NCI-H146 treated with DMSO at 0.1 percent for 48 hours (cell line): ENCODE data around the gene PDCD2L.
"Not testable (repeated sequence)": the region's sequence is repeated elsewhere in the genome, so short reads cannot be mapped to it uniquely, and the experiment has no call there.

Experiments used
- DNase-seq: peaks from one replicate; lab custom pipeline; 2025; ENCODE audit not compliant: unreplicated experiment; lab: John Stamatoyannopoulos, UW

PDCD2L gene

GRCh38 chr19:34404109-34404909 lies at the start of gene PDCD2L:
Gene PDCD2L, plus strand, starts transcription at chr19:34404399. Its CDS starts 32 bp downstream, at chr19:34404431.
- peak; percentile 88 for DNase-seq

GRCh38 chr19:34355201-34355600 lies 49.0 kb upstream of the PDCD2L start:
- DNase-seq = no peak

GRCh38 chr19:34356875-34357274 lies 47.3 kb upstream of the PDCD2L start:
- no peak for DNase-seq

DNA sequence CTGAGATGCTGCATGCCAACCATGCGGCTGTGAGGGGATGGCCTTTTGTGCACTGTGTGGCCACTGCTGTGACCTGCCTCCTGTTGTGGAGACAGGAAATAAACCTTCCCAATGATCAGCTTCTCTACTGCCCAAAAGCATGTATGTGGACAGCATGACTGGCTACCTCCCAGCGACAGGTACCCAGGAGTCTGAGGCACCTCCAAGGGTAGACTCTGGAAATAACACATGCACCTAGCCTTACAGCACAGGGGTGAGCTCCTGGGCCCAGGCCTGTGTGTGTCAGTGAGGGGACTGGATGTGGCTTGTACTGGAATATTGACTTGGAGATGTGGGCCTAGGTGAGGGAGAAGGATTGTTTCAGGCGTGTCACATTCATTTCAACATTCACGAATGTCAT lies 46.8 kb upstream of the PDCD2L start:
- DNase-seq = no peak

GRCh38 chr19:34359140-34359953 lies 44.9 kb upstream of the PDCD2L start:
- DNase-seq = peak; percentile 99

DNA sequence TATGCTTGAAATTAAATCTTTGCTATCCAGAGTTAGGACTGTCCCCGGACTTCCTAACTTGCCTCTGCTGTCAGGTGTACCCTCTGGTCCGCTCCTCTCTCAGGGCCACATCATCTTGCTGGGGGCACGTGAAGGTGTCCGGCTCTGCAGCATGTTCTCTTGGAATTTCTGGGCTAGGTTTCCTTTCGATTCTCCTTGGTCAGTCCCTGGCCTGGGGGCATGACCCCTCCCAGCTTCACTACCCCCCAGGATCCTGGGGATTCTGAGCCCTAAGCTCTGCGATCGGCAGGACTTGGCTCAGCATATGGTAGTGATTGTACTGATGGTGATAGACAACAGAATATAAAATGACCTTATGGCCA lies 44.3 kb upstream of the PDCD2L start:
- DNase-seq = no peak

DNA sequence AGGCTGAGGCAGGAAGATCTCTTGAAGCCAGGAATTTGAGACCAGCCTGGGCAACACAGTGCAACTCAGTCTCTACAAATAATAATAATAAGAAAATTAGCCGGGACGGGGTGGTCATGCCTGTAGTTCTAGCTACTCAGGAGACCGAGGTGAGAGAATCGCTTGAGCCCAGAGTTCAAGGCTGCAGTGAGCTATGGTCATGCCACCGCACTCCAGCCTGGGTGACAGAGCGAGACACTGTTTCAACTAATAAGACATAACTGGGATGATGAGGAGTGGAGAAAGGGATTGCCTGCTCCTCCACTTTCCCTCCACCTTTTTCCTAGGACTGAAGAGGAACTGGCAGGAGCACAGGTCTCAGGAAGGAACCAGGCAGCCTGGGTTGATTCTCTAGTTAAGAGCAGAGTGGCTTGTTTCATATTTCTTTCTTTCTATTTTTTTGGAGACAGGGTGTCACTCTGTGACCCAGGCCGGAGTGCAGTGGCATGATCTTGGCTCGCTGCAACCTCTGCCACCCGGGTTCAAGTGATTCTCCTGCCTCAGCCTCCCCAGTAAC lies 43.8 kb upstream of the PDCD2L start:
- DNase-seq = no peak

DNA sequence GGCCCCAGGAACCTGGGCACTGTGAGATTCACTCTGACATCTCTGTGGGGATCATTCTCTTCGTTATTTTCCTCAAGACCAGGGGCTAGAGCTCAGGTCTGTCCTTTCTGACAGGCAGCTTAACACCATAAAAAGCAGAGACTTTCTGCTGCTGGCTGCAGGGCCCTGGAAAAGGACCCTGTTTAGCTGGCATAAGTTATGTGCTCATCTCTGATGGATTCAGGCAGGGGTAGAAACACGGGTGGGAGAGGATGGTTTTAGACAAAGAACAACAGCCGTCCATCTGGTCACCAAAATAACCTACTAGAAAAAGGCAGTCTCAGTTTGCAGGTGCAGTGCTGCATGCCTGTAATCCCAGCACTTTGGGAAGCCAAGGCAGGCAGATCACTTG lies 41.5 kb upstream of the PDCD2L start:
- no peak for DNase-seq

DNA sequence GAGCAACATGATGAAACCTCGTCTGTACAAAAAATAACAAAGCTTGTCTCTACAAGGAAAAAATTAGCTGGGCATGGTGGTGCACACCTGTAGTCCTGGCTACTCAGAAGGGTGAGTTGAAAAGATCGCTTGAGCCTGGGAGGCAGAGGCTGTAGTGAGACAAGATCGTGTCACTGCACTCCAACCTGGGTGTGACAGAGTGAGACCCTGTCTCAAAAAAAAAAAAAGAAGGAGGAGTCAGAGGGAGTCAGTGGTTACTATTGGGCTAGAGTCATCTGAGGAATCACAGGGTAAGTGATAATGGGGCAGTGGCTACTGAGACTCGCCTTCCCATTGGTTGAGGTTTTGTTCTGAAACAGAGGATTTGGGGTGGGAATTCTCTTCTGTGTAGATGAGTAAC lies 41.1 kb upstream of the PDCD2L start:
- DNase-seq = no peak

DNA sequence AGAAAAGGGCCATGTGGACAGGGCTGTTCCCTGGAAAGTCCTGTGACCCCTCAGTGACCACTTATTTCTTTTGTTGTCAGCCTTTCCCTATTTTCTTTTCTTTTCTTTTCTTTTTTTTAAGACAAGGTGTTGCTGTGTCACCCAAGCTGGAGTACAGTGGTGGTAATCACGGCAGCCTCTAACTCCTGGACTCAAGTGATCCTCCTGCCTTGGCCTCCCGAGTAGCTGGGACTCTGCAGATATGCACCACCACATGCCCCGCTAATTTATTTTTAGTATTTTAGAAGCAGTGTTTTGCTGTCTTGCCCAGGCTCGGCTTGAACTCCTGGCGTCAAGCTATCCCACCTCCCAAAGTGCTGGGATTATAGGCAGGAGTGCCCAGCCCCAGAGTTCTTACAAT lies 40.3 kb upstream of the PDCD2L start:
- DNase-seq = no peak

DNA sequence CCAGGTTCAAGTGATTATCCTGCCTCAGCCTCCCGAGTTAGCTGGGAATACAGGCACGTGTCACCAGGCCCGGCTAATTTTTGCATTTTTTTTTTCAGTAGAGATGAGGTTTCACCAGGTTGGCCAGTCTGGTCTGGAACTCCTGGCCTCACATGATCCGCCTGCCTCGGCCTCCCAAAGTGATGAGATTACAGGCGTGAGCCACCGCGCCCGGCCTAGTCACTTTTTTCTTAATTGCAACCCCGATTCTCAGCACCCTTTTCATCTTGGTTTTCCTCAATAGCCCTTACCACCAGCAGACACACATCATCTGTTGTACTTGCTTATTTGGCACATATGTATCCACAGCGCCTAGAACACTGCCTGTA lies 39.8 kb upstream of the PDCD2L start:
- no peak for DNase-seq

DNA sequence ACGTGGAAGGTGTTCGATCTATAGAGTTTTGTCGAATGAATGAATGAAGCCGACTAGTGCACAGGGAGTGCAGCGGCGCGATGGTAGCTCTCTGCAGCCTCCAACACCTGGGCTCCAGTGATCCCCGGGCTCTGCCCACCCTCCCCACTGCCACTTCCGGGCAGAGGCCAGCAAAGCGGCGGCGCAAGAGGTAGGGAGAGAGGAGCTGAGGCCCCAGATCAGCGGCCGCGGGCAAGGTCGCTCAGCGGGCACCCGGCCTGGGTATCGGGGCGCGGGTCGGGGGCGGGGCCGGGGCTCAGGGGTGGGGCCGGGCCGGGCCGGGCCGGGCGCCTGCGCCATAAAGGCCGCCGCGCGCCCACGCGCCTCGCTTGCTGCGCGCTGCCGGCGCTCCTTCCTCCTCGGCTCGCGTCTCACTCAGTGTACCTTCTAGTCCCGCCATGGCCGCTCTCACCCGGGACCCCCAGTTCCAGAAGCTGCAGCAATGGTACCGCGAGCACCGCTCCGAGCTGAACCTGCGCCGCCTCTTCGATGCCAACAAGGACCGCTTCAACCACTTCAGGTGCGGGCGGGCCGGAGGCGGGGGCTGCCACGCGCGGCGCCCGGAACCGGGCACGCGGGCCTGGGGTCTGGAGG lies 39.3 kb upstream of the PDCD2L start, which contains the start of gene GPI:
GPI (plus strand) TSS at position 367 of the 633 bp plus-strand sequence; CDS start at position 438, 71 bp downstream.
- DNase-seq = peak; percentile 68

GRCh38 chr19:34365463-34366401 lies 38.5 kb upstream of the PDCD2L start:
- peak; percentile 28 for DNase-seq

GRCh38 chr19:34366738-34367623 lies 37.2 kb upstream of the PDCD2L start:
- DNase-seq = no peak

- DNase-seq = no peak
Measured at GRCh38 chr19:34367624-34367957, 36.6 kb upstream of the PDCD2L start.

GRCh38 chr19:34368338-34368737 lies 35.9 kb upstream of the PDCD2L start:
- DNase-seq = no peak

DNA sequence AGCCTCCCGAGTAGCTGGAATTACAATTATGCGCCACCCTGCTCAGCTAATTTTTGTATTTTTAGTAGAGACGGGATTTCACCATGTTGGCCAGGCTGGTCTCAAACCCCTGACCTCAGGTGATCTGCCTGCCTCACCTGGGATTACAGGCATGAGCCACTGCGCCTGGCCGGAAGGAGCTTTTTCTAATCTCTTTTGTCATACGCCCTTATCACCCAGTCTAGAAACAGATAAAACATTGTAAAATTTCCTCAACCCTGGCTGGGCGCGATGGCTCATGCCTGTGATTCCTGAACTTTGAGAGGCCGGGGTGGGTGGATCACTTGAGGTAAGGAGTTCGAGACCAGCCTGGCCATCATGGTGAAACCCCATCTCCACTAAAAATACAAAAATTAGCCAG lies 35.0 kb upstream of the PDCD2L start:
- DNase-seq = not testable (repeated sequence)

DNA sequence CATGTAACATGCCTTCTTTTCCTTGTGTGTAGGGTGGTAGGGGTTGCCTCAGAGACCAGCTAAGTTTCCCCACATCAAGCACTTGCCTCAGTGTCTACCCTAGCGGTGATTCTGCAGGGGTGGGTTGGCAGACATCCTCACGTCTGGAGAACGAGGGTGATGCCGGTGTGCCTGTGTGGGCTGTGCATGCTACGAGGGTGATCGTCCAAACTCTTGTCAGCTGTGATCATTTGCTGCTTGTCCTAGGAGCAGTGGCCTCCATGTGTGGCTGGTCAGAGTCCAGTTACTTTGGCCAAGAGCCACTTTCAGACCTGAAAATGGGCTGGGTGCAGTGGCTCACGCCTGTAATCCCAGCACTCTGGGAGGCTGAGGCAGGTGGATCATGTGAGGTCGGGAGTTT lies 34.1 kb upstream of the PDCD2L start:
- DNase-seq = no peak

GRCh38 chr19:34370983-34371382 lies 33.2 kb upstream of the PDCD2L start:
- no peak for DNase-seq
